Activated CD4-positive, alpha-beta memory T cell treated with anti-CD3 and anti-CD28 coated beads, Interleukin-2, amount 10 ng/mL, durations not matched to agents 7 days and 5 days (primary cell): Measurements from ENCODE around the gene GNG2. TPM values are rescaled to one million over a fixed set of nuclear protein-coding genes. Genes with fewer than 3 reads are reported as not detected.

Source experiments
- CTCF ChIA-PET: fragments of 350-600 bp; sonication (Branson Sonifier 250); formaldehyde crosslinking; loops from one replicate; lab custom pipeline; 2021; ENCODE audit warnings: antibody characterized with exemption, inconsistent platforms; lab: Charles Lee
- POLR2A ChIA-PET: fragments of 350-600 bp; sonication (Branson Sonifier 250); formaldehyde crosslinking; loops from one replicate; lab custom pipeline; 2021; ENCODE audit warnings: antibody characterized with exemption; lab: Charles Lee
- DNase-seq: peaks from one replicate; pipeline ENCODE4 v3.0.0-alpha.2; 2020
- H3K27ac Mint-ChIP-seq: one replicate; pipeline ENCODE4 v1.8.0; 2021; ENCODE audit warnings: mild to moderate bottlenecking, mixed read lengths
- H3K27me3 Mint-ChIP-seq: one replicate; pipeline ENCODE4 v1.8.0; 2021; ENCODE audit warnings: mixed read lengths
- H3K36me3 Mint-ChIP-seq: one replicate; pipeline ENCODE4 v1.8.0; 2021; ENCODE audit warnings: low read depth, mixed read lengths
- H3K4me1 Mint-ChIP-seq: one replicate; pipeline ENCODE4 v1.8.0; 2021; ENCODE audit warnings: mixed read lengths
- H3K4me3 Mint-ChIP-seq: one replicate; pipeline ENCODE4 v1.8.0; 2021; ENCODE audit warnings: mild to moderate bottlenecking, mixed read lengths
- H3K9me3 Mint-ChIP-seq: one replicate; pipeline ENCODE4 v1.8.0; 2021; ENCODE audit warnings: mixed read lengths
- total RNA-seq, 2 experiments: library from RNA; stranded (reverse); gene quantifications; one replicate each; pipeline ENCODE4 v1.2.3, GENCODE V29; 2021

GNG2 gene
- total RNA-seq, 2 experiments from 2014 or later, result 296 to 304 TPM

DNA sequence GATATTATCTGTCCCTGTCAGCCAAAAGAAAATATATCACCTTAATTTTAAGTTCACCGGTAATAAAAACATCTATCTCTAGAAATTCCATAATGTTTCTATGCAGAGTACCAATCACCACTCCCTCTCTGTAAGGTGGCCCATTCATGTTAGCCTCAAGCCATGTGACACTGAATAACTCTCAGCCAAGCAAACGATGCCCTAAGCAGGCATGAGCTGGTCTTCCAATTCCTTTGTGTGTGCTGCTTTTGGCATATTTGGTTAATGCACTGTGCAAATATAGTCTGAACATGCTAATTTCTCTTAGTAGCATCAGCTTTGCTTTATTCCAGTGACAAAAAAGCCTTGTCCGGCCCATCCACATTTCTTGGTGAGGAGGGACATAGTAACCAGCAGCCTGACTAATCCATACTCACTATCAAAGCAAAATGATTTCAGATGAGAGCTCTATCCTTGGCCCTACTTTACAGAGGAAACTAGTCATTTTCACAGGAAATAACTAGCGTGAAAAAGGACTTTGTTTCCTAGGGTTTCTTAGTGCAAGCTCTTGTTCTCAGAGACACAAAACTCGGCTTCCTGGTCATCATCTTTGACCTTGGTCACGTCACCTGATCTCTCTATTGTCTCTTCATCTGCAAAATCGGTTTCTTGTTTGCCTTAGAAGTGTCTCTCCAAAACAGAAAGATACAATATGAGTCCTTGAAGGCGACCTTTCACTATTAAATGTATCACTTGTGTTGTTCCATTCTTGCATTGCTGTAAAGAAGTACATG, 69.7 kb downstream of the GNG2 start:
- Mint-ChIP-seq H3K4me1 (peaks cover 55% of the 10 kb centered on the region), H3K27ac (peak overlapping the region; percentile 50), H3K4me3 (no peak overlapping the region), H3K36me3 (peaks cover 78% of the 10 kb centered on the region), H3K9me3 (peaks cover 2% of the 10 kb centered on the region), H3K27me3 (no peaks in the 10 kb centered on the region)
- DNase-seq, result no peak
- CTCF ChIA-PET, result no interaction called here
- POLR2A ChIA-PET, result interaction anchor here (0.8 to 0.9 kb wide), 2 partner anchors 70 to 83 kb away, joined by 3 to 4 read pairs; partner anchors contain the start of gene GNG2

DNA sequence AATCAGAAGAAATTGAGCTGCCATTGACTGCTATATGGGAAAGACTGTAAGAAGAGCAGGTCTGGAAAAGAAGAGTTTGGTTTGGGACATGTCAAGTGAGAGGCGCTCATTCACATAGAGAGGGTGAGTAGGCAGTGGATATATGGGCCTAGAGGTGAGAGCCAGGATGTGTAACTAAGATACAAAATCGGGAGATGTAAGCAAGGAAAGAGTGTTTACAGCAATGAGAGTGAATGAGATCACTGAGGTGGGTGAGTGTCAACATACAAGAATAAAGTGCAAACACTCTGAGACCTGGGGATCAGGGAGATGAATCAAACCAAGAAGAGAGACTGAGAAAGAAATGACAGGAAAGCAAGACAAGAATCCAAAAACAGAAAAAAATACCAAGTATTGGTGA, 70.9 kb downstream of the GNG2 start:
- Mint-ChIP-seq H3K36me3 (peaks cover 81% of the 10 kb centered on the region), H3K4me1 (peaks cover 55% of the 10 kb centered on the region), H3K4me3 (no peak overlapping the region), H3K27ac (peak overlapping the region; percentile 16), H3K9me3 (peaks cover 2% of the 10 kb centered on the region), H3K27me3 (no peaks in the 10 kb centered on the region)
- POLR2A ChIA-PET, result no interaction called here
- no peak for DNase-seq
- CTCF ChIA-PET, result no interaction called here

- peaks cover 3% of the 10 kb centered on the region for H3K9me3 Mint-ChIP-seq
- H3K27ac Mint-ChIP-seq, result no peak overlapping the region
- ChIA-PET CTCF (no interaction called here), POLR2A (no interaction called here)
- peaks cover 45% of the 10 kb centered on the region for H3K4me1 Mint-ChIP-seq
- no peak for DNase-seq
- H3K4me3 Mint-ChIP-seq, result no peak overlapping the region
- H3K27me3 Mint-ChIP-seq, result no peaks in the 10 kb centered on the region
- H3K36me3 Mint-ChIP-seq, result peaks cover 73% of the 10 kb centered on the region
Observed at GRCh38 chr14:51933191-51933590, 72.8 kb downstream of the GNG2 start.

DNA sequence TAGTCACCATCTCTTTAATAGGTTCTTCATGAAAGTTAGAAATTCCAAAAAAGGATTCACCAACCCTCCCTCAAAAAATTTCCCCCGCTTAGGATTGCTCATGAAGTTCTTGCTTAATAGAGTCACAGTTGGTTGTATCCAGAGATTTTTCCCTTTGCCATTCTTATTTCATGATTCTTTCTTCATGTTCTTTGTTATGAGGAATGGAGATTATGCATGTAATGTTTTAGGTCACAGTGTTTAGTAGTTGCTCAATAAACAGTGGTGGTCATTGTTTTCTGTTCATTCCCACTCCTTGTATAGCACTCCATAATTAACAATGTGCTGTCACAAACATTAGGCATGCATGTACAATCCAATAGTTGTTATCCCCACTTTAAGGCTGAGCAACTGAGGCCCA, 77.7 kb downstream of the GNG2 start:
- no peaks in the 10 kb centered on the region for H3K27me3 Mint-ChIP-seq
- CTCF ChIA-PET, result no interaction called here
- DNase-seq, result no peak
- no peak overlapping the region for H3K4me3 Mint-ChIP-seq
- H3K9me3 Mint-ChIP-seq, result peaks cover 8% of the 10 kb centered on the region
- peaks cover 32% of the 10 kb centered on the region for H3K4me1 Mint-ChIP-seq
- H3K36me3 Mint-ChIP-seq, result peaks cover 71% of the 10 kb centered on the region
- POLR2A ChIA-PET, result interaction anchor here (1.0 kb wide), 1 partner anchor 77 kb away, joined by 3 read pairs; the partner anchor contains the start of gene GNG2
- no peak overlapping the region for H3K27ac Mint-ChIP-seq

DNA sequence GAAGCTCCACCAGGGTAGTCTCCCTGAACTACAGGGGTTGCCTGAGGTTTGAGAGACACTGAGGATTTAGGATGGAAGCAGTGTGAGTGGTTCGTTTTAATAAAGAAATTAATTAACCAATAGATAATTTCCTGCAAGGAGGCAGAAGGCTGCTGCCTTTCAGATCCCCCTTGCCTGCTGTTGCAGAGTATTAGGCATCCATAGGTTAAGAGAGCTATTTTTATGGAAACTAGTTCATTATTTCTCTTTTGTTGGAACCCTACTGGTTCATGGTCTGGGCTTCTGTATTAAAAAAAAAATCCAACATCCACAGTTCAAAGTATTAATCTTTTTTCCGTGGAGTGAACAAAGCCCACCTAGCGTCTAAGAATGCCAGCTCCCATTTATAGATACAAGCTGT, 78.4 kb downstream of the GNG2 start:
- ChIA-PET POLR2A (interaction anchor here (1.0 kb wide), 1 partner anchor 78 kb away, joined by 3 read pairs; the partner anchor contains the start of gene GNG2), CTCF (interaction anchor here (0.9 kb wide), 1 partner anchor 24 kb away, joined by 3 read pairs; no protein-coding TSS in a partner anchor)
- Mint-ChIP-seq H3K4me3 (no peak overlapping the region), H3K9me3 (peaks cover 8% of the 10 kb centered on the region), H3K4me1 (peaks cover 29% of the 10 kb centered on the region), H3K27me3 (no peaks in the 10 kb centered on the region), H3K36me3 (peaks cover 70% of the 10 kb centered on the region), H3K27ac (no peak overlapping the region)
- DNase-seq, result no peak

- Mint-ChIP-seq H3K4me3 (no peak overlapping the region), H3K27me3 (no peaks in the 10 kb centered on the region), H3K4me1 (peaks cover 28% of the 10 kb centered on the region), H3K27ac (no peak overlapping the region), H3K9me3 (peaks cover 12% of the 10 kb centered on the region), H3K36me3 (peaks cover 69% of the 10 kb centered on the region)
- DNase-seq, result no peak
- ChIA-PET CTCF (interaction anchor here (0.9 kb wide), 1 partner anchor 25 kb away, joined by 3 read pairs; no protein-coding TSS in a partner anchor), POLR2A (no interaction called here)
Observed at GRCh38 chr14:51939226-51939625, 78.8 kb downstream of the GNG2 start.

DNA sequence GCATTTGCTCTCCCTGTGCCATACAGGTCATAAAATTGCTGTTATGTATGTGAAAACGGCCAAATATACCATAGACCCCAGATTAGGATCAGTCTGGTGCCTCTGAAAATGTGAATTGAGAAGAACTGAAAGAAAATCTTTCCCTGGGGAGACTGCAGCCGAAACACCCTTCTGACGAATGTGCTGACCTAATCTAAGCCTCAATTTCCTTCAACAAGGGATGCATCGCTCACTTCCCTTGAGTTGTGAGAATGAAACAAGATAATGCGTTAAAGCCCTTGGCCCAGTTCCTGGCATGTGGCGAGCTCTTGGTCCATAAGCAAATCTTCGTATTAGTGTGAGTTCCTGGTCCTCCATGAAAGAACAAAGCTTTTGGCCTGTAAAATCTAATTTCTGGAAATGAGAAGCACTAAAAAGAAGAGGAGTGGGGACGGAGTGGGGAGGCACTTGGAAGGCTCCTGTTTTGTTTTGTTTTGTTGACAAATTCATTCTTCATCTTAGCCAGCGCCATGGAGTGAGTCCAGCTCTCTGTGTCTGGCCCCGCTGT, 79.4 kb downstream of the GNG2 start:
- peaks cover 12% of the 10 kb centered on the region for H3K9me3 Mint-ChIP-seq
- peak overlapping the region; percentile 8 for H3K27ac Mint-ChIP-seq
- H3K4me1 Mint-ChIP-seq, result peaks cover 26% of the 10 kb centered on the region
- POLR2A ChIA-PET, result no interaction called here
- peaks cover 69% of the 10 kb centered on the region for H3K36me3 Mint-ChIP-seq
- no peak overlapping the region for H3K4me3 Mint-ChIP-seq
- CTCF ChIA-PET, result no interaction called here
- H3K27me3 Mint-ChIP-seq, result no peaks in the 10 kb centered on the region
- no peak for DNase-seq

DNA sequence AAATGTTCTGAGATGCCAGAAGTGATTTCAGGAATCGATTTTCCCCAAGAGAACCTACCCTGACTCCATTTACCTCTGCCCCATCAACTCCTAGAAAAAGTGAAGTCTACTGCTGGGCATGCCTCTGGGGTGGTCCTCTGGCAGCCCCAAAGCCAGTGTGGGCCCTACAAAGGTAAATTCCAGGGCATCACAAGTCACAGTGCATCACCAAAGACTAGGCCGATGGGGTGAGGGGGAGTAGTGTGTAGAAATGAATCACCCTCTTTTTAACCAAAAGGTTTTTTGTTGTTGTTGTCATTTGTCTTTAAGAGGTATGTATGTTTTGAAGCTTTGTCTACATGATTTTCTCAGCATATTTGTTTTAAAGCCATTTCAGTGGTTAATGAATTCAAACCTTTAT, 82.6 kb downstream of the GNG2 start:
- H3K27ac Mint-ChIP-seq, result no peak overlapping the region
- DNase-seq, result no peak
- no peak overlapping the region for H3K4me3 Mint-ChIP-seq
- peaks cover 26% of the 10 kb centered on the region for H3K9me3 Mint-ChIP-seq
- no peaks in the 10 kb centered on the region for H3K27me3 Mint-ChIP-seq
- POLR2A ChIA-PET, result no interaction called here
- CTCF ChIA-PET, result no interaction called here
- H3K36me3 Mint-ChIP-seq, result peaks cover 83% of the 10 kb centered on the region
- H3K4me1 Mint-ChIP-seq, result peaks cover 26% of the 10 kb centered on the region

DNA sequence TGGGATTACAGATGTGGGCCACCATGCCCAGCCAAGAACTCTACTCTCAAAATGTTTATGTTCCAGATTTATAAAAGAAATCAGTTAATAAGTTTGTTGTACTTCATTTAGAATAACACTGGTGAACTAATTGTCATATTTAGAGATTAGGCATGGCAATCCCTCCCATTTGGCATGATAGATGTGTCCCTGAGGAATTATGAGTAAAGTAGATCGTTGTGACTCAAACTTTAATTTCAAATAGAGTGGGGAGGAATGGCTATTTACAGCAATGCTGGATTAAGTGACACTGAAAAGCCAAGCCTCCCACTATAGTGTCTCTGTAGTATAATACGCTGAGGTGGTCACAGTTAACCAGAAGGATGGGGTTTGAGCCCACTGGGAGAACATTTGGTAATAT, 89.6 kb downstream of the GNG2 start:
- POLR2A ChIA-PET, result no interaction called here
- Mint-ChIP-seq H3K4me1 (no peaks in the 10 kb centered on the region), H3K4me3 (no peak overlapping the region), H3K27ac (no peak overlapping the region), H3K27me3 (no peaks in the 10 kb centered on the region), H3K9me3 (peaks cover 16% of the 10 kb centered on the region), H3K36me3 (peaks cover 85% of the 10 kb centered on the region)
- no peak for DNase-seq
- CTCF ChIA-PET, result no interaction called here

GRCh38 chr14:51951656-51952055, 91.2 kb downstream of the GNG2 start:
- H3K4me1 Mint-ChIP-seq, result no peaks in the 10 kb centered on the region

DNA sequence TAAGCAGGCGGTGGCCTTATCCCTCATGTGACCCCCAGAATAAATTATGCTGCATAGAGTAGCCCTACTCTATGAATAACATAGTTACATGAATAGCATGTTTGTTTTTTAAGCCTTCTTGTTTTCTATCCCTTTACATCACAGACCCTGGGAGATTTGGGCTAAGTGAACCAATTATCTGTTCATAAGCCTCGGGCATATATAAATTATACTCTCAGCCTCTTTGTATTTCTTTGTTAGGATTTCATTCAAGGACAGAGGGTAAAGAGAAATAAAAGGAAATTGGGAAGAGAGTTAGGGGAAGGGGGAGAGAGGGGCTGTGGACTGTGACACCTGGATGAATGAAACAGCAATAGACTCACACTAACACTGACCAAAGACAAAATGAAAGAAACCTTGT, 93.6 kb downstream of the GNG2 start:
- ChIA-PET CTCF (no interaction called here), POLR2A (no interaction called here)
- DNase-seq, result no peak
- peaks cover 90% of the 10 kb centered on the region for H3K36me3 Mint-ChIP-seq
- no peak overlapping the region for H3K4me3 Mint-ChIP-seq
- H3K27me3 Mint-ChIP-seq, result no peaks in the 10 kb centered on the region
- peaks cover 13% of the 10 kb centered on the region for H3K9me3 Mint-ChIP-seq
- H3K4me1 Mint-ChIP-seq, result peaks cover 6% of the 10 kb centered on the region
- no peak overlapping the region for H3K27ac Mint-ChIP-seq

More at GRCh38 chr14:51951656-51952055, 91.2 kb downstream of the GNG2 start:
- ChIA-PET POLR2A (no interaction called here), CTCF (interaction anchor here (1.2 kb wide), 1 partner anchor 9 kb away, joined by 3 read pairs; no protein-coding TSS in a partner anchor)
- H3K36me3 Mint-ChIP-seq, result peaks cover 84% of the 10 kb centered on the region
- no peak overlapping the region for H3K4me3 Mint-ChIP-seq
- no peak overlapping the region for H3K27ac Mint-ChIP-seq
- no peaks in the 10 kb centered on the region for H3K27me3 Mint-ChIP-seq
- H3K9me3 Mint-ChIP-seq, result peaks cover 11% of the 10 kb centered on the region
- no peak for DNase-seq

DNA sequence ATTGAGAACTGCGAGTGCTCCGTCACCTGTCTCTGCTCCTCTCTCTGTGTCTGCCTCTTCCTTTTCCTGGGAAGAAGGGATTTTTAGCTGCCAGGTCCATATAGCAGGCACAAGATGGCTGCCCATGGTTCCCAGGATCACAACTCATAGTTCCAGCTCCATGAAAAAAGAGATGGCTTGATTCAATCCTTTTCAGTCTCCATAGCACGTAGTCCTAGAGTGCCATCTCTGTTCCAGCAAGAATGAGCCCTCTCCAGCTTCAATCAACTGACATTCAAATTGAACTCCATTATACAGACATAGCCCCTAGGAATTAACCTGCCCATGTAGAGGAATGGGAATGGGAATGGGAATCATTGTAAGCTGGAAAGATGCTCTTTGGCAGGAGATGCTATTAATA, 94.2 kb downstream of the GNG2 start:
- H3K4me3 Mint-ChIP-seq, result no peak overlapping the region
- peaks cover 6% of the 10 kb centered on the region for H3K4me1 Mint-ChIP-seq
- H3K36me3 Mint-ChIP-seq, result peaks cover 93% of the 10 kb centered on the region
- ChIA-PET POLR2A (no interaction called here), CTCF (no interaction called here)
- peaks cover 15% of the 10 kb centered on the region for H3K9me3 Mint-ChIP-seq
- H3K27me3 Mint-ChIP-seq, result no peaks in the 10 kb centered on the region
- H3K27ac Mint-ChIP-seq, result no peak overlapping the region
- no peak for DNase-seq

DNA sequence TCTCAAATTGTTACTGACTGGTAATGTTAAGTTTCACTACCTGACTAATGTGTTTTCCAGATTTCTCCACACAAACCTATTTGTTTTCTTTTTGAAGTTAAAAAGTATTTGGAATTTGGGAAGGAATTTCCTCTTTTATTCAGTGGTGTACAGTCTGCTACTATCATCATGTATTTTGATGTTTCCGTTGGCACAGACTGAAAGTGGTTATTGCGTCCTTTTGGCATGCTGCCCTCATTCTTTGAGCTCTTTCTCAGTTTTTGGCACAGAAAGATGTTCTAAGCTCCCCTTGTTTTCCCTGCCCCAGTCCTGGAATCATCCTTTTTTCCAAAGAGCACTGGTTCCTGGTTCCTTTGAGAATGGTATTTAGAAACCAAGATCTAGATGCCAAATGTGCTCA, 97.5 kb downstream of the GNG2 start:
- H3K4me3 Mint-ChIP-seq, result no peak overlapping the region
- H3K4me1 Mint-ChIP-seq, result peaks cover 15% of the 10 kb centered on the region
- POLR2A ChIA-PET, result no interaction called here
- no peaks in the 10 kb centered on the region for H3K27me3 Mint-ChIP-seq
- CTCF ChIA-PET, result no interaction called here
- H3K27ac Mint-ChIP-seq, result no peak overlapping the region
- H3K9me3 Mint-ChIP-seq, result peaks cover 20% of the 10 kb centered on the region
- no peak for DNase-seq
- H3K36me3 Mint-ChIP-seq, result peaks cover 92% of the 10 kb centered on the region
